SU-DHL-6 (cell line): ENCODE measurements around the gene MACIR.

Source experiments
- H2AFZ ChIP-seq: fragments of 200-600 bp; sonication (generic); 2 replicates; pipeline ENCODE4 v1.6.1; 2014; ENCODE audit warnings: low read depth, mild to moderate bottlenecking, moderate library complexity, mixed read lengths, antibody characterized with exemption, low read length; ENCODE audit not compliant: severe bottlenecking
- H3F3A ChIP-seq: fragments of 200-600 bp; shearing (Covaris generic); 2 replicates; pipeline ENCODE4 v1.6.0; 2016; ENCODE audit warnings: antibody characterized with exemption, mild to moderate bottlenecking; ENCODE audit not compliant: insufficient read depth
- H3K27ac ChIP-seq: fragments of 200-600 bp; sonication (generic); 2 replicates; pipeline ENCODE4 v1.5.1; 2016; ENCODE audit warnings: low read depth, mild to moderate bottlenecking, low read length, moderate library complexity, mixed read lengths
- H3K27me3 ChIP-seq: fragments of 200-600 bp; sonication (generic), shearing (Covaris generic); 2 replicates; pipeline ENCODE4 v1.6.0; 2014; ENCODE audit warnings: mild to moderate bottlenecking, low read length
- H3K36me3 ChIP-seq: fragments of 200-600 bp; sonication (generic); 2 replicates; pipeline ENCODE4 v1.6.1; 2014; ENCODE audit warnings: mild to moderate bottlenecking, low read length, mixed read lengths
- H3K4me2 ChIP-seq: fragments of 300-600, 200-600 bp; shearing (Covaris generic), sonication (generic); 2 replicates; pipeline ENCODE4 v1.6.0; 2014; ENCODE audit warnings: low read length, low read depth, mild to moderate bottlenecking; ENCODE audit not compliant: poor library complexity, severe bottlenecking
- H3K4me3 ChIP-seq: fragments of 200-600 bp; sonication (generic); 2 replicates; pipeline ENCODE4 v1.5.1; 2014; ENCODE audit warnings: antibody characterized with exemption, low read length, mild to moderate bottlenecking, mixed read lengths; ENCODE audit not compliant: insufficient read depth, poor library complexity, severe bottlenecking
- H3K79me2 ChIP-seq: fragments of 200-600 bp; sonication (generic); 2 replicates; pipeline ENCODE4 v1.6.1; 2014; ENCODE audit warnings: mild to moderate bottlenecking, low read length, moderate library complexity; ENCODE audit not compliant: insufficient read depth
- H3K9ac ChIP-seq: fragments of 200-600 bp; sonication (generic); 2 replicates; pipeline ENCODE4 v1.7.0; 2014; ENCODE audit warnings: mild to moderate bottlenecking, low read length
- H3K9me2 ChIP-seq: fragments of 200-600 bp; sonication (generic); replicated peaks from 2 replicates; pipeline ENCODE4 v1.6.1; 2014; ENCODE audit warnings: low read length; ENCODE audit not compliant: insufficient read depth
- H3K9me3 ChIP-seq: fragments of 200-600 bp; sonication (generic); 2 replicates; pipeline ENCODE4 v1.6.1; 2014; ENCODE audit warnings: low read length, mixed read lengths; ENCODE audit not compliant: insufficient read depth
- H4K20me1 ChIP-seq: fragments of 200-600 bp; sonication (generic); 2 replicates; pipeline ENCODE4 v1.6.1; 2014; ENCODE audit warnings: low read depth, mild to moderate bottlenecking, antibody characterized with exemption, low read length, moderate library complexity, mixed read lengths
- CTCF ChIP-seq: fragments of 200-600 bp; sonication (generic); IDR thresholded peaks from one replicate; pipeline ENCODE4 v1.5.1; 2017; ENCODE audit warnings: antibody characterized with exemption, mild to moderate bottlenecking, low read length, moderate library complexity; ENCODE audit not compliant: insufficient read depth, poor library complexity, severe bottlenecking
- EZH2phosphoT487 ChIP-seq: fragments of 200-600 bp; sonication (generic), shearing (Covaris generic); conservative IDR thresholded peaks from 2 replicates; pipeline ENCODE4 v1.6.1; 2018; ENCODE audit warnings: mild to moderate bottlenecking, antibody characterized with exemption, low read length, moderate library complexity, mixed read lengths

MACIR gene

GRCh38 chr5:103211576-103212561 lies 46.7 kb upstream of the MACIR start:
- Histone ChIP-seq H3F3A (no peaks in the 10 kb centered on the region), H3K9me2 (no peaks in the 10 kb centered on the region), H3K36me3 (0 out of 2 replicates have a peak, but pooled peaks cover 2% of the 10 kb centered on the region), H3K27me3 (no peaks in the 10 kb centered on the region), H3K79me2 (no peaks in the 10 kb centered on the region), H2AFZ (no peak overlapping the region), H3K4me2 (no peak overlapping the region), H4K20me1 (no peaks in the 10 kb centered on the region), H3K9ac (no peak overlapping the region), H3K9me3 (no peaks in the 10 kb centered on the region), H3K4me3 (no peak overlapping the region), H3K27ac (no peak overlapping the region)
- TF ChIP-seq CTCF (no peak), EZH2phosphoT487 (no peak)

GRCh38 chr5:103216137-103216536 lies 42.4 kb upstream of the MACIR start:
- no peaks in the 10 kb centered on the region for H3K36me3 ChIP-seq
- H3K9ac ChIP-seq, result no peak overlapping the region
- no peak overlapping the region for H2AFZ ChIP-seq
- H3K79me2 ChIP-seq, result no peaks in the 10 kb centered on the region
- no peak overlapping the region for H3K27ac ChIP-seq
- no peak overlapping the region for H3K4me2 ChIP-seq
- H3K27me3 ChIP-seq, result no peaks in the 10 kb centered on the region
- H4K20me1 ChIP-seq, result no peaks in the 10 kb centered on the region
- no peak overlapping the region for H3K4me3 ChIP-seq
- H3F3A ChIP-seq, result no peaks in the 10 kb centered on the region
- H3K9me2 ChIP-seq, result no peaks in the 10 kb centered on the region
- H3K9me3 ChIP-seq, result no peaks in the 10 kb centered on the region
- TF ChIP-seq CTCF (no peak), EZH2phosphoT487 (no peak)

- no peak overlapping the region for H3K9ac ChIP-seq
- no peak overlapping the region for H3K4me3 ChIP-seq
- no peaks in the 10 kb centered on the region for H3K36me3 ChIP-seq
- H3K27ac ChIP-seq, result no peak overlapping the region
- no peak for TF ChIP-seq EZH2phosphoT487
- no peak for TF ChIP-seq CTCF
- H3K9me2 ChIP-seq, result no peaks in the 10 kb centered on the region
- H3K27me3 ChIP-seq, result no peaks in the 10 kb centered on the region
- no peaks in the 10 kb centered on the region for H3K79me2 ChIP-seq
- no peaks in the 10 kb centered on the region for H3K9me3 ChIP-seq
- H4K20me1 ChIP-seq, result no peaks in the 10 kb centered on the region
- H3F3A ChIP-seq, result no peaks in the 10 kb centered on the region
- H3K4me2 ChIP-seq, result no peak overlapping the region
- H2AFZ ChIP-seq, result no peak overlapping the region
Observed at GRCh38 chr5:103216697-103217096, 41.9 kb upstream of the MACIR start.
